GM23338 (cell line): ENCODE results near the gene HS6ST3. TPM values are rescaled to one million over a fixed set of nuclear protein-coding genes. Genes with fewer than 3 reads are reported as not detected.

ENCODE experiments used
- CREB1 ChIP-seq: fragments of 250-450 bp; sonication (Bioruptor Pico); IDR thresholded peaks from 2 replicates; pipeline ENCODE4 v1.5.0; 2020; ENCODE audit warnings: low read depth, mild to moderate bottlenecking, moderate library complexity
- JUNB ChIP-seq: IDR thresholded peaks from one replicate; pipeline ENCODE4 v1.6.1; 2016; ENCODE audit warnings: antibody characterized with exemption; ENCODE audit not compliant: unreplicated experiment
- ZNF114 ChIP-seq: fragments of 250-450 bp; sonication (Bioruptor Pico); IDR thresholded peaks from 2 replicates; pipeline ENCODE4 v1.5.0; 2020; ENCODE audit warnings: mild to moderate bottlenecking, moderate library complexity
- polyA plus RNA-seq: library from polyadenylated mRNA; unstranded; fragments of >200 nt; fragmentation: Nextera tagmentation; extraction: Ambion mirVana; gene quantifications from 2 replicates; pipeline ENCODE4 v1.2.1, GENCODE V29; 2016
- total RNA-seq: library from RNA; depleted of rRNA; stranded (reverse); fragments of >200 nt; shearing (Covaris generic); gene quantifications from 2 replicates; pipeline ENCODE4 v1.2.3, GENCODE V29; 2014
- TF ChIP-seq, protein P1 (sequence below): fragments of 250-450 bp; sonication (Bioruptor Pico); IDR thresholded peaks from 2 replicates; pipeline ENCODE4 v1.5.0; 2020; ENCODE audit warnings: mild to moderate bottlenecking, moderate library complexity
- TF ChIP-seq, protein P2 (sequence below): IDR thresholded peaks from one replicate; pipeline ENCODE4 v1.6.1; 2018; ENCODE audit warnings: antibody characterized with exemption; ENCODE audit not compliant: unreplicated experiment
- TF ChIP-seq, protein P3 (sequence below), 2 experiments: fragments of 200-600 bp in 1 of 2; sonication (generic) in 1 of 2; conservative IDR thresholded peaks; 2 replicates each; pipeline versions ENCODE4 v1.5.1 to v1.6.1; 2016 to 2017; ENCODE audit warnings: antibody characterized with exemption in 2 of 2, low read depth in 2 of 2, mild to moderate bottlenecking in 2 of 2, moderate library complexity in 1 of 2
- TF ChIP-seq, protein P4 (sequence below): IDR thresholded peaks from 2 replicates; pipeline ENCODE4 v1.6.1; 2016; ENCODE audit warnings: antibody characterized with exemption

HS6ST3 gene
- total and polyA plus RNA-seq, 2 experiments from 2014 or later: 0.52 to 0.80 TPM

DNA sequence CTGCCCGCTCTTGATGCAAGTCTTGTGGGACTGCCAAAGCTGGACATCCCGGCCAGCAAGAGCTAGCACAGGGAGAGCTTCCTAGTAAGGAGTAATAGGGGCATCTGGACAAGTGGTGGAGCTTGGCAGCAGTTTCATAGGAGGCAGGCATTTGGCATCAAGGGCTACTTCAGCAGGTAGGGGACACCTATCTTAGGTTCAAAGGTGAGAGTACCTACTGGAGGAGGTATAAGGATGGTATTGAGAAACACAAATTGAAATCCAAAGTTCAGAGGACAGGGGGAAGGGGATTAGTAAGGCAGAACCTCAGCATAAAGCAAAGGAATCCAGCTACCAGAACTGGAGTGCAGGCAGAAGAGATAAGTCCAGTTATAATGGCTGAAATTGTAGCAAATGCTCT is 462.7 kb downstream of the HS6ST3 start (continued):
- TF ChIP-seq, protein P1, sequence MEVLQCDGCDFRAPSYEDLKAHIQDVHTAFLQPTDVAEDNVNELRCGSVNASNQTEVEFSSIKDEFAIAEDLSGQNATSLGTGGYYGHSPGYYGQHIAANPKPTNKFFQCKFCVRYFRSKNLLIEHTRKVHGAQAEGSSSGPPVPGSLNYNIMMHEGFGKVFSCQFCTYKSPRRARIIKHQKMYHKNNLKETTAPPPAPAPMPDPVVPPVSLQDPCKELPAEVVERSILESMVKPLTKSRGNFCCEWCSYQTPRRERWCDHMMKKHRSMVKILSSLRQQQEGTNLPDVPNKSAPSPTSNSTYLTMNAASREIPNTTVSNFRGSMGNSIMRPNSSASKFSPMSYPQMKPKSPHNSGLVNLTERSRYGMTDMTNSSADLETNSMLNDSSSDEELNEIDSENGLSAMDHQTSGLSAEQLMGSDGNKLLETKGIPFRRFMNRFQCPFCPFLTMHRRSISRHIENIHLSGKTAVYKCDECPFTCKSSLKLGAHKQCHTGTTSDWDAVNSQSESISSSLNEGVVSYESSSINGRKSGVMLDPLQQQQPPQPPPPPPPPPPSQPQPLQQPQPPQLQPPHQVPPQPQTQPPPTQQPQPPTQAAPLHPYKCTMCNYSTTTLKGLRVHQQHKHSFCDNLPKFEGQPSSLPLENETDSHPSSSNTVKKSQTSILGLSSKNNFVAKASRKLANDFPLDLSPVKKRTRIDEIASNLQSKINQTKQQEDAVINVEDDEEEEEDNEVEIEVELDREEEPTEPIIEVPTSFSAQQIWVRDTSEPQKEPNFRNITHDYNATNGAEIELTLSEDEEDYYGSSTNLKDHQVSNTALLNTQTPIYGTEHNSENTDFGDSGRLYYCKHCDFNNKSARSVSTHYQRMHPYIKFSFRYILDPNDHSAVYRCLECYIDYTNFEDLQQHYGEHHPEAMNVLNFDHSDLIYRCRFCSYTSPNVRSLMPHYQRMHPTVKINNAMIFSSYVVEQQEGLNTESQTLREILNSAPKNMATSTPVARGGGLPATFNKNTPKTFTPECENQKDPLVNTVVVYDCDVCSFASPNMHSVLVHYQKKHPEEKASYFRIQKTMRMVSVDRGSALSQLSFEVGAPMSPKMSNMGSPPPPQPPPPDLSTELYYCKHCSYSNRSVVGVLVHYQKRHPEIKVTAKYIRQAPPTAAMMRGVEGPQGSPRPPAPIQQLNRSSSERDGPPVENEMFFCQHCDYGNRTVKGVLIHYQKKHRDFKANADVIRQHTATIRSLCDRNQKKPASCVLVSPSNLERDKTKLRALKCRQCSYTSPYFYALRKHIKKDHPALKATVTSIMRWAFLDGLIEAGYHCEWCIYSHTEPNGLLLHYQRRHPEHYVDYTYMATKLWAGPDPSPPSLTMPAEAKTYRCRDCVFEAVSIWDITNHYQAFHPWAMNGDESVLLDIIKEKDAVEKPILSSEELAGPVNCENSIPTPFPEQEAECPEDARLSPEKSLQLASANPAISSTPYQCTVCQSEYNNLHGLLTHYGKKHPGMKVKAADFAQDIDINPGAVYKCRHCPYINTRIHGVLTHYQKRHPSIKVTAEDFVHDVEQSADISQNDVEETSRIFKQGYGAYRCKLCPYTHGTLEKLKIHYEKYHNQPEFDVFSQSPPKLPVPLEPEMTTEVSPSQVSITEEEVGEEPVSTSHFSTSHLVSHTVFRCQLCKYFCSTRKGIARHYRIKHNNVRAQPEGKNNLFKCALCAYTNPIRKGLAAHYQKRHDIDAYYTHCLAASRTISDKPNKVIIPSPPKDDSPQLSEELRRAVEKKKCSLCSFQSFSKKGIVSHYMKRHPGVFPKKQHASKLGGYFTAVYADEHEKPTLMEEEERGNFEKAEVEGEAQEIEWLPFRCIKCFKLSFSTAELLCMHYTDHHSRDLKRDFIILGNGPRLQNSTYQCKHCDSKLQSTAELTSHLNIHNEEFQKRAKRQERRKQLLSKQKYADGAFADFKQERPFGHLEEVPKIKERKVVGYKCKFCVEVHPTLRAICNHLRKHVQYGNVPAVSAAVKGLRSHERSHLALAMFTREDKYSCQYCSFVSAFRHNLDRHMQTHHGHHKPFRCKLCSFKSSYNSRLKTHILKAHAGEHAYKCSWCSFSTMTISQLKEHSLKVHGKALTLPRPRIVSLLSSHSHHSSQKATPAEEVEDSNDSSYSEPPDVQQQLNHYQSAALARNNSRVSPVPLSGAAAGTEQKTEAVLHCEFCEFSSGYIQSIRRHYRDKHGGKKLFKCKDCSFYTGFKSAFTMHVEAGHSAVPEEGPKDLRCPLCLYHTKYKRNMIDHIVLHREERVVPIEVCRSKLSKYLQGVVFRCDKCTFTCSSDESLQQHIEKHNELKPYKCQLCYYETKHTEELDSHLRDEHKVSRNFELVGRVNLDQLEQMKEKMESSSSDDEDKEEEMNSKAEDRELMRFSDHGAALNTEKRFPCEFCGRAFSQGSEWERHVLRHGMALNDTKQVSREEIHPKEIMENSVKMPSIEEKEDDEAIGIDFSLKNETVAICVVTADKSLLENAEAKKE: no peak
- TF ChIP-seq, protein P2, sequence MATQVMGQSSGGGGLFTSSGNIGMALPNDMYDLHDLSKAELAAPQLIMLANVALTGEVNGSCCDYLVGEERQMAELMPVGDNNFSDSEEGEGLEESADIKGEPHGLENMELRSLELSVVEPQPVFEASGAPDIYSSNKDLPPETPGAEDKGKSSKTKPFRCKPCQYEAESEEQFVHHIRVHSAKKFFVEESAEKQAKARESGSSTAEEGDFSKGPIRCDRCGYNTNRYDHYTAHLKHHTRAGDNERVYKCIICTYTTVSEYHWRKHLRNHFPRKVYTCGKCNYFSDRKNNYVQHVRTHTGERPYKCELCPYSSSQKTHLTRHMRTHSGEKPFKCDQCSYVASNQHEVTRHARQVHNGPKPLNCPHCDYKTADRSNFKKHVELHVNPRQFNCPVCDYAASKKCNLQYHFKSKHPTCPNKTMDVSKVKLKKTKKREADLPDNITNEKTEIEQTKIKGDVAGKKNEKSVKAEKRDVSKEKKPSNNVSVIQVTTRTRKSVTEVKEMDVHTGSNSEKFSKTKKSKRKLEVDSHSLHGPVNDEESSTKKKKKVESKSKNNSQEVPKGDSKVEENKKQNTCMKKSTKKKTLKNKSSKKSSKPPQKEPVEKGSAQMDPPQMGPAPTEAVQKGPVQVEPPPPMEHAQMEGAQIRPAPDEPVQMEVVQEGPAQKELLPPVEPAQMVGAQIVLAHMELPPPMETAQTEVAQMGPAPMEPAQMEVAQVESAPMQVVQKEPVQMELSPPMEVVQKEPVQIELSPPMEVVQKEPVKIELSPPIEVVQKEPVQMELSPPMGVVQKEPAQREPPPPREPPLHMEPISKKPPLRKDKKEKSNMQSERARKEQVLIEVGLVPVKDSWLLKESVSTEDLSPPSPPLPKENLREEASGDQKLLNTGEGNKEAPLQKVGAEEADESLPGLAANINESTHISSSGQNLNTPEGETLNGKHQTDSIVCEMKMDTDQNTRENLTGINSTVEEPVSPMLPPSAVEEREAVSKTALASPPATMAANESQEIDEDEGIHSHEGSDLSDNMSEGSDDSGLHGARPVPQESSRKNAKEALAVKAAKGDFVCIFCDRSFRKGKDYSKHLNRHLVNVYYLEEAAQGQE: no peak
- no peak for TF ChIP-seq JUNB
- TF ChIP-seq CREB1 (CRISPR knock-in tag): no peak
- TF ChIP-seq, protein P3, sequence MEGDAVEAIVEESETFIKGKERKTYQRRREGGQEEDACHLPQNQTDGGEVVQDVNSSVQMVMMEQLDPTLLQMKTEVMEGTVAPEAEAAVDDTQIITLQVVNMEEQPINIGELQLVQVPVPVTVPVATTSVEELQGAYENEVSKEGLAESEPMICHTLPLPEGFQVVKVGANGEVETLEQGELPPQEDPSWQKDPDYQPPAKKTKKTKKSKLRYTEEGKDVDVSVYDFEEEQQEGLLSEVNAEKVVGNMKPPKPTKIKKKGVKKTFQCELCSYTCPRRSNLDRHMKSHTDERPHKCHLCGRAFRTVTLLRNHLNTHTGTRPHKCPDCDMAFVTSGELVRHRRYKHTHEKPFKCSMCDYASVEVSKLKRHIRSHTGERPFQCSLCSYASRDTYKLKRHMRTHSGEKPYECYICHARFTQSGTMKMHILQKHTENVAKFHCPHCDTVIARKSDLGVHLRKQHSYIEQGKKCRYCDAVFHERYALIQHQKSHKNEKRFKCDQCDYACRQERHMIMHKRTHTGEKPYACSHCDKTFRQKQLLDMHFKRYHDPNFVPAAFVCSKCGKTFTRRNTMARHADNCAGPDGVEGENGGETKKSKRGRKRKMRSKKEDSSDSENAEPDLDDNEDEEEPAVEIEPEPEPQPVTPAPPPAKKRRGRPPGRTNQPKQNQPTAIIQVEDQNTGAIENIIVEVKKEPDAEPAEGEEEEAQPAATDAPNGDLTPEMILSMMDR (conservative IDR thresholded peaks at IDR 0.05; ENCODE audit: low read depth in 2 of 2): no peak
- TF ChIP-seq, protein P4, sequence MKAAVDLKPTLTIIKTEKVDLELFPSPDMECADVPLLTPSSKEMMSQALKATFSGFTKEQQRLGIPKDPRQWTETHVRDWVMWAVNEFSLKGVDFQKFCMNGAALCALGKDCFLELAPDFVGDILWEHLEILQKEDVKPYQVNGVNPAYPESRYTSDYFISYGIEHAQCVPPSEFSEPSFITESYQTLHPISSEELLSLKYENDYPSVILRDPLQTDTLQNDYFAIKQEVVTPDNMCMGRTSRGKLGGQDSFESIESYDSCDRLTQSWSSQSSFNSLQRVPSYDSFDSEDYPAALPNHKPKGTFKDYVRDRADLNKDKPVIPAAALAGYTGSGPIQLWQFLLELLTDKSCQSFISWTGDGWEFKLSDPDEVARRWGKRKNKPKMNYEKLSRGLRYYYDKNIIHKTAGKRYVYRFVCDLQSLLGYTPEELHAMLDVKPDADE: no peak
- no peak for TF ChIP-seq ZNF114 (CRISPR knock-in tag)
